Activated effector memory CD4-positive, alpha-beta T cell treated with Interleukin-2 at 50 U/mL for 16 hours (primary cell): ENCODE measurements around the gene ENG.
A peak's percentile ranks its signal among the peaks of the same experiment; 100 is the strongest.
"Not testable (repeated sequence)": the region's sequence is repeated elsewhere in the genome, so short reads cannot be mapped to it uniquely, and the experiment has no call there.

Experiments
- DNase-seq: peaks from one replicate; pipeline ENCODE4 v3.0.0-alpha.2; 2020

ENG gene

GRCh38 chr9:127878001-127878651 lies 23.7 kb upstream of the ENG start:
- no peak for DNase-seq

GRCh38 chr9:127877566-127877998 lies 23.1 kb upstream of the ENG start, which contains the start of gene AK1:
Gene AK1 (minus strand): TSS chr9:127877675. CDS start chr9:127874617, 3,058 bp downstream.
- no peak for DNase-seq

GRCh38 chr9:127876764-127877562 lies 22.5 kb upstream of the ENG start:
- no peak for DNase-seq

GRCh38 chr9:127876026-127876763 lies 21.7 kb upstream of the ENG start:
- no peak for DNase-seq

GRCh38 chr9:127875306-127875966 lies 21.0 kb upstream of the ENG start:
- DNase-seq, result no peak

- no peak for DNase-seq
Observed at GRCh38 chr9:127874301-127875221, 20.1 kb upstream of the ENG start.

GRCh38 chr9:127873886-127874285 lies 19.4 kb upstream of the ENG start:
- DNase-seq, result no peak

GRCh38 chr9:127873223-127873691 lies 18.8 kb upstream of the ENG start:
- DNase-seq, result no peak

GRCh38 chr9:127872369-127873222 lies 18.1 kb upstream of the ENG start:
- DNase-seq, result no peak

GRCh38 chr9:127871531-127871930 lies 17.1 kb upstream of the ENG start:
- no peak for DNase-seq

- DNase-seq, result no peak
Observed at GRCh38 chr9:127870887-127871286, 16.4 kb upstream of the ENG start.

- DNase-seq, result not testable (repeated sequence)
Observed at GRCh38 chr9:127870153-127870491, 15.7 kb upstream of the ENG start.

- DNase-seq, result peak; percentile 56
Observed at GRCh38 chr9:127869310-127870152, 15.1 kb upstream of the ENG start.

- no peak for DNase-seq
Observed at GRCh38 chr9:127868278-127868902, 13.9 kb upstream of the ENG start.

GRCh38 chr9:127867356-127868277 lies 13.2 kb upstream of the ENG start:
- no peak for DNase-seq

GRCh38 chr9:127866535-127866934 lies 12.1 kb upstream of the ENG start:
- no peak for DNase-seq

GRCh38 chr9:127865645-127866464 lies 11.4 kb upstream of the ENG start:
- no peak for DNase-seq
